Testis (tissue), 3 donors: Measurements from ENCODE around the gene SLC35G3. TPM values are rescaled to one million over a fixed set of nuclear protein-coding genes. Genes with fewer than 3 reads are reported as not detected.
"Not testable (repeated sequence)": the region's sequence is repeated elsewhere in the genome, so short reads cannot be mapped to it uniquely, and the experiment has no call there.

Experiments used
- DNase-seq: peaks from one replicate; pipeline ENCODE4 v3.0.0-alpha.2; 2019
- H3K27ac ChIP-seq, 2 donors: fragments of 200-600 bp; sonication (generic); one replicate each; pipeline ENCODE4 v1.5.1; 2019
- H3K27me3 ChIP-seq: fragments of 200-600 bp; sonication (generic); one replicate; pipeline ENCODE4 v1.5.1; 2019
- H3K36me3 ChIP-seq: fragments of 200-600 bp; sonication (generic); one replicate; pipeline ENCODE4 v1.5.1; 2017; ENCODE audit warnings: low read depth; ENCODE audit errors: missing control alignments
- H3K4me1 ChIP-seq: fragments of 200-600 bp; sonication (generic); one replicate; pipeline ENCODE4 v1.5.1; 2019
- H3K4me3 ChIP-seq, 2 donors: fragments of 200-600 bp; sonication (generic); one replicate each; pipeline ENCODE4 v1.5.1; 2017 to 2019
- H3K9me3 ChIP-seq: fragments of 200-600 bp; sonication (generic); one replicate; pipeline ENCODE4 v1.5.1; 2017
- CTCF ChIP-seq, 3 experiments: fragments of 450-650 bp in 2 of 3; fragments of 200-600 bp in 1 of 3; sonication (generic) in 1 of 3; IDR thresholded peaks; one replicate each; pipeline ENCODE4 v1.5.1; 2016 to 2019; ENCODE audit warnings: antibody characterized with exemption in 3 of 3, mild to moderate bottlenecking in 2 of 3, moderate library complexity in 1 of 3
- POLR2A ChIP-seq: fragments of 450-650 bp; IDR thresholded peaks from one replicate; pipeline ENCODE4 v1.6.1; 2017; ENCODE audit warnings: antibody characterized with exemption, mild to moderate bottlenecking, moderate library complexity
- WGBS, 2 donors: methylation state at CpG; one replicate each; pipeline ENCODE4 v1.1.5; 2018; 5-methylcytosine and 5-hydroxymethylcytosine counted together
- intact Hi-C: fragments of 100-400 bp; cut with DNase I; formaldehyde crosslinking; loops from one replicate; pipeline ENCODE4 v1.15.1; 2023; ENCODE audit warnings: low total_unique reads
- polyA plus RNA-seq: library from polyadenylated mRNA; stranded (reverse); fragments of 350-450 nt; fragmentation: Illumina TruSeq; extraction: RNeasy Lipid Tissue Mini Kit (QIAGEN cat#74804); gene quantifications from one replicate; pipeline ENCODE4 v1.2.3, GENCODE V29; 2014; ENCODE audit warnings: low read depth, low replicate concordance; ENCODE audit not compliant: insufficient read depth
- total RNA-seq, 2 donors: library from RNA; depleted of rRNA; stranded (reverse); fragments of >200 nt; gene quantifications; one replicate each; pipeline ENCODE4 v1.2.3, GENCODE V29; 2016

Gene SLC35G3
- total and polyA plus RNA-seq, 3 donors from 2014 or later, result 0.99 to 4.1 (median 2.7) TPM

- intact Hi-C loops, result no loop called here
- no peak overlapping the region for H3K27ac ChIP-seq
- 95 to 100% methylated on average over 2 of the region's 2 CpGs for WGBS, 2 donors
- peaks cover 7% of the 10 kb centered on the region for H3K4me1 ChIP-seq
- H3K4me3 ChIP-seq, result no peak overlapping the region
- no peaks in the 10 kb centered on the region for H3K36me3 ChIP-seq
- H3K27me3 ChIP-seq, result no peaks in the 10 kb centered on the region
- DNase-seq, result no peak
- no peaks in the 10 kb centered on the region for H3K9me3 ChIP-seq
- TF ChIP-seq POLR2A (no peak), CTCF (IDR thresholded peaks at IDR 0.05) (no peak)
Measured at GRCh38 chr17:35235917-35236316, 41.7 kb upstream of the SLC35G3 start.

- Histone ChIP-seq H3K9me3 (no peaks in the 10 kb centered on the region), H3K4me3 (no peak overlapping the region), H3K4me1 (peaks cover 3% of the 10 kb centered on the region), H3K36me3 (no peaks in the 10 kb centered on the region), H3K27ac (no peak overlapping the region), H3K27me3 (no peaks in the 10 kb centered on the region)
- no peak for DNase-seq
- TF ChIP-seq CTCF (IDR thresholded peaks at IDR 0.05), result no peak
- TF ChIP-seq POLR2A, result no peak
- WGBS, 2 donors, result 88 to 93% methylated on average over 3 of the region's 3 CpGs
- intact Hi-C loops, result no loop called here
Measured at GRCh38 chr17:35235289-35235688, 41.1 kb upstream of the SLC35G3 start.

- intact Hi-C loops, H3K4me3 ChIP-seq, H3K9me3 ChIP-seq, H3K36me3 ChIP-seq, DNase-seq, H3K27ac ChIP-seq, H3K27me3 ChIP-seq, H3K4me1 ChIP-seq: not testable (repeated sequence)
- WGBS, 2 donors, result 79 to 91% methylated on average over 4 of the region's 4 CpGs
Measured at GRCh38 chr17:35234315-35234714, 40.1 kb upstream of the SLC35G3 start.

GRCh38 chr17:35229638-35230037 is 35.4 kb upstream of the SLC35G3 start:
- no peaks in the 10 kb centered on the region for H3K9me3 ChIP-seq
- no peak for DNase-seq
- no peak overlapping the region for H3K4me3 ChIP-seq
- H3K4me1 ChIP-seq, result no peaks in the 10 kb centered on the region
- H3K36me3 ChIP-seq, result no peaks in the 10 kb centered on the region
- WGBS, 2 donors, result 79 to 96% methylated on average over 1 of the region's 1 CpG
- no peak overlapping the region for H3K27ac ChIP-seq
- TF ChIP-seq POLR2A, result no peak
- TF ChIP-seq CTCF (IDR thresholded peaks at IDR 0.05), result no peak
- intact Hi-C loops, result no loop called here
- H3K27me3 ChIP-seq, result no peaks in the 10 kb centered on the region

GRCh38 chr17:35227546-35227945 is 33.4 kb upstream of the SLC35G3 start:
- no peak for DNase-seq
- no peak for TF ChIP-seq POLR2A
- H3K27me3 ChIP-seq, result no peaks in the 10 kb centered on the region
- 86 to 98% methylated on average over 2 of the region's 2 CpGs for WGBS, 2 donors
- intact Hi-C loops, result no loop called here
- no peak overlapping the region for H3K27ac ChIP-seq
- no peaks in the 10 kb centered on the region for H3K4me1 ChIP-seq
- no peak overlapping the region for H3K4me3 ChIP-seq
- no peaks in the 10 kb centered on the region for H3K36me3 ChIP-seq
- no peaks in the 10 kb centered on the region for H3K9me3 ChIP-seq

- intact Hi-C loops, result no loop called here
- no peak overlapping the region for H3K27ac ChIP-seq
- WGBS, 2 donors, result 73% methylated on average over 1 of the region's 1 CpG
Measured at GRCh38 chr17:35224436-35224835, 30.2 kb upstream of the SLC35G3 start.

More at GRCh38 chr17:35224436-35224835, 30.2 kb upstream of the SLC35G3 start:
- H3K27me3 ChIP-seq, result no peaks in the 10 kb centered on the region
- H3K4me1 ChIP-seq, result no peaks in the 10 kb centered on the region
- DNase-seq, result no peak
- H3K9me3 ChIP-seq, result no peaks in the 10 kb centered on the region
- no peak for TF ChIP-seq POLR2A
- no peak for TF ChIP-seq CTCF (IDR thresholded peaks at IDR 0.05)
- no peak overlapping the region for H3K4me3 ChIP-seq
- no peaks in the 10 kb centered on the region for H3K36me3 ChIP-seq
